Calu3 (cell line): Measurements from ENCODE around the gene CH25H. TPM values are rescaled to one million over a fixed set of nuclear protein-coding genes. Genes with fewer than 3 reads are reported as not detected.

Experiments
- BruUV-seq: library from RNA; stranded (reverse); fragments of 400-500 nt; replicated peaks from 2 replicates; lab custom pipeline; 2021; lab: Mats Ljungman, UMichigan
- CTCF ChIA-PET: fragments of 300-600 bp; sonication (Branson Sonifier 250); formaldehyde crosslinking; loops from one replicate; lab custom pipeline; 2022; ENCODE audit warnings: antibody characterized with exemption; lab: Charles Lee
- DNase-seq: peaks from one replicate; pipeline ENCODE4 v3.0.0; 2022
- H3K27ac Mint-ChIP-seq: one replicate; pipeline ENCODE4 v1.8.0; 2022; ENCODE audit warnings: mixed read lengths; ENCODE audit not compliant: unreplicated experiment
- H3K27me3 Mint-ChIP-seq: one replicate; pipeline ENCODE4 v1.8.0; 2022; ENCODE audit warnings: mixed read lengths; ENCODE audit not compliant: unreplicated experiment
- H3K36me3 Mint-ChIP-seq: one replicate; pipeline ENCODE4 v1.8.0; 2022; ENCODE audit warnings: mild to moderate bottlenecking, moderate library complexity, mixed read lengths; ENCODE audit not compliant: insufficient read depth, unreplicated experiment
- H3K4me1 Mint-ChIP-seq: one replicate; pipeline ENCODE4 v1.8.0; 2022; ENCODE audit warnings: mild to moderate bottlenecking, low read depth, mixed read lengths; ENCODE audit not compliant: unreplicated experiment
- H3K4me3 Mint-ChIP-seq: one replicate; pipeline ENCODE4 v1.8.0; 2022; ENCODE audit warnings: mild to moderate bottlenecking, low read depth, moderate library complexity, mixed read lengths; ENCODE audit not compliant: unreplicated experiment
- H3K9me3 Mint-ChIP-seq: one replicate; pipeline ENCODE4 v1.8.0; 2022; ENCODE audit warnings: low read depth, mixed read lengths; ENCODE audit not compliant: unreplicated experiment
- CTCF ChIP-seq: fragments of 200-600 bp; IDR thresholded peaks from one replicate; pipeline ENCODE4 v1.8.0; 2022; ENCODE audit warnings: antibody characterized with exemption; ENCODE audit not compliant: unreplicated experiment
- intact Hi-C: fragments of 100-400 bp; cut with micrococcal nuclease; formaldehyde crosslinking; loops from one replicate; pipeline ENCODE4 v1.10.0; 2022; ENCODE audit not compliant: unreplicated experiment
- total RNA-seq: library from RNA; stranded (reverse); gene quantifications from 2 replicates; pipeline ENCODE4 v1.2.3, GENCODE V29; 2022

CH25H gene
- total RNA-seq, 1 experiment from 2014 or later = not detected

- TF ChIP-seq CTCF = no peak
- no peak for DNase-seq
- intact Hi-C loops = no loop called here
- Mint-ChIP-seq H3K4me1 (peaks cover 7% of the 10 kb centered on the region), H3K4me3 (no peak overlapping the region), H3K9me3 (no peaks in the 10 kb centered on the region), H3K36me3 (peaks cover under 1% of the 10 kb centered on the region), H3K27me3 (no peaks in the 10 kb centered on the region), H3K27ac (no peak overlapping the region)
- no TSS peak for BruUV-seq
- CTCF ChIA-PET = no interaction called here
Observed at GRCh38 chr10:89245802-89246201, 38.7 kb upstream of the CH25H start.

- no peaks in the 10 kb centered on the region for H3K9me3 Mint-ChIP-seq
- DNase-seq = no peak
- H3K4me1 Mint-ChIP-seq = no peaks in the 10 kb centered on the region
- no peaks in the 10 kb centered on the region for H3K36me3 Mint-ChIP-seq
- no peak for TF ChIP-seq CTCF
- H3K4me3 Mint-ChIP-seq = no peak overlapping the region
- intact Hi-C loops = no loop called here
- CTCF ChIA-PET = no interaction called here
- no peaks in the 10 kb centered on the region for H3K27me3 Mint-ChIP-seq
- no peak overlapping the region for H3K27ac Mint-ChIP-seq
- no TSS peak for BruUV-seq
Observed at GRCh38 chr10:89242840-89243568, 35.9 kb upstream of the CH25H start.

DNA sequence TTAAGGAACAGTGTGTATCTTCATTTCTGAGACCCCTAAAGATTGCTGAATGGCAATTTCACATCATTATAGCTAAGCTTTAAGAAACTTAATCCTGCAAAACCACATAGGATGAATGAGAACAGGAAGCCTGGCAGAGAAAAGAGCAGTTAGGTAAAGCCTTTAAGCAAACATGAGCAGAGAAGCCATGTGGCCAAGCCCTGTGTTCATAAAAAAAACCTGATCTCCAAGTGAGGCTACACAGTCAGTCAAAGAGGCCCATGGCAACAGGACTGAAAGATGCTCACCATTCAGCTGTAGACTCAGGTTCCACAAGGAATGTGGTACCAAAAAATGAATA lies 35.2 kb upstream of the CH25H start:
- Mint-ChIP-seq H3K4me3 (no peak overlapping the region), H3K9me3 (no peaks in the 10 kb centered on the region), H3K27ac (no peak overlapping the region), H3K4me1 (no peaks in the 10 kb centered on the region), H3K27me3 (no peaks in the 10 kb centered on the region), H3K36me3 (no peaks in the 10 kb centered on the region)
- no peak for DNase-seq
- BruUV-seq = no TSS peak
- intact Hi-C loops = no loop called here
- CTCF ChIA-PET = no interaction called here
- TF ChIP-seq CTCF = no peak

GRCh38 chr10:89241486-89242344 lies 34.6 kb upstream of the CH25H start:
- no peak for DNase-seq
- H3K27ac Mint-ChIP-seq = no peak overlapping the region
- CTCF ChIA-PET = no interaction called here

More at GRCh38 chr10:89241486-89242344, 34.6 kb upstream of the CH25H start:
- intact Hi-C loops = no loop called here
- no peaks in the 10 kb centered on the region for H3K4me1 Mint-ChIP-seq
- no peaks in the 10 kb centered on the region for H3K27me3 Mint-ChIP-seq
- no peaks in the 10 kb centered on the region for H3K9me3 Mint-ChIP-seq
- no peak for TF ChIP-seq CTCF
- BruUV-seq = no TSS peak
- H3K36me3 Mint-ChIP-seq = no peaks in the 10 kb centered on the region
- no peak overlapping the region for H3K4me3 Mint-ChIP-seq
